IMR-90 (cell line): ENCODE data around the gene MSI2. TPM values are rescaled to one million over a fixed set of nuclear protein-coding genes. Genes with fewer than 3 reads are reported as not detected.

ENCODE experiments used
- ATAC-seq: fragments of 200-7000 bp; cut with Tn5 transposase; 2 replicates; pipeline ENCODE4 v1.9.1; 2020; ENCODE audit warnings: low read depth, mild to moderate bottlenecking, moderate library complexity
- BruUV-seq: library from RNA; stranded (reverse); fragments of 400-500 nt; replicated peaks from 2 replicates; lab custom pipeline; 2021; lab: Mats Ljungman, UMichigan
- CTCF ChIA-PET: fragments of 300-600 bp; formaldehyde crosslinking; extraction: SDS; loops from one replicate; lab custom pipeline; 2021; ENCODE audit warnings: antibody characterized with exemption; lab: Yijun Ruan, JAX
- POLR2A ChIA-PET: fragments of 300-600 bp; sonication (Branson Sonifier 250); formaldehyde crosslinking; loops from one replicate; lab custom pipeline; 2022; ENCODE audit warnings: antibody characterized with exemption; ENCODE audit not compliant: unreplicated experiment; lab: Charles Lee
- DNase-seq: peaks from one replicate; pipeline ENCODE4 v3.0.0; 2013
- H2AFZ ChIP-seq: replicated peaks from 2 replicates; pipeline ENCODE3; 2013; ENCODE audit warnings: low read length, mild to moderate bottlenecking; ENCODE audit not compliant: poor library complexity
- H2AK5ac ChIP-seq: 2 replicates; pipeline ENCODE4 v1.6.1; 2013; ENCODE audit warnings: low read depth, low read length, inconsistent platforms
- H2AK9ac ChIP-seq: replicated peaks from 2 replicates; pipeline ENCODE3; 2013; ENCODE audit warnings: mild to moderate bottlenecking, low read depth, low read length, moderate library complexity; ENCODE audit not compliant: poor library complexity
- H2BK120ac ChIP-seq: 2 replicates; pipeline ENCODE4 v1.6.1; 2013; ENCODE audit warnings: low read depth, low read length, inconsistent platforms
- H2BK15ac ChIP-seq: 3 replicates; pipeline ENCODE4 v1.6.1; 2013; ENCODE audit warnings: low read depth, low read length, inconsistent platforms
- H2BK20ac ChIP-seq: 2 replicates; pipeline ENCODE4 v1.6.1; 2013; ENCODE audit warnings: low read depth, mild to moderate bottlenecking, inconsistent platforms, low read length, moderate library complexity
- H2BK5ac ChIP-seq: 2 replicates; pipeline ENCODE4 v1.6.1; 2013; ENCODE audit warnings: mild to moderate bottlenecking, low read depth, low read length, inconsistent platforms; ENCODE audit not compliant: poor library complexity, severe bottlenecking
- H3K14ac ChIP-seq: replicated peaks from 2 replicates; pipeline ENCODE4 v1.6.1; 2013; ENCODE audit warnings: low read depth, low read length, inconsistent platforms
- H3K18ac ChIP-seq: 2 replicates; pipeline ENCODE4 v1.6.1; 2013; ENCODE audit warnings: low read depth, low read length, control low read depth
- H3K23ac ChIP-seq: 2 replicates; pipeline ENCODE4 v1.6.1; 2013; ENCODE audit warnings: low read depth, low read length, inconsistent platforms
- H3K27ac ChIP-seq: 2 replicates; pipeline ENCODE4 v1.5.1; 2013; ENCODE audit warnings: mild to moderate bottlenecking, control low read depth, low read length; ENCODE audit not compliant: insufficient read depth
- H3K27me3 ChIP-seq: 2 replicates; pipeline ENCODE4 v1.6.1; 2013; ENCODE audit warnings: low read length; ENCODE audit not compliant: control insufficient read depth, insufficient read depth
- H3K36me3 ChIP-seq: 2 replicates; pipeline ENCODE4 v1.6.1; 2013; ENCODE audit warnings: low read length, mixed read lengths; ENCODE audit not compliant: control insufficient read depth, insufficient read depth
- H3K4ac ChIP-seq: 2 replicates; pipeline ENCODE4 v1.6.1; 2013; ENCODE audit warnings: low read depth, low read length, inconsistent platforms
- H3K4me1 ChIP-seq: 2 replicates; pipeline ENCODE4 v1.6.1; 2013; ENCODE audit warnings: low read length, mixed read lengths; ENCODE audit not compliant: control insufficient read depth, insufficient read depth
- H3K4me2 ChIP-seq: 2 replicates; pipeline ENCODE4 v1.6.1; 2013; ENCODE audit warnings: low read depth, mild to moderate bottlenecking, control low read depth, low read length, moderate library complexity
- H3K4me3 ChIP-seq: 2 replicates; pipeline ENCODE4 v1.5.1; 2013; ENCODE audit warnings: low read depth, mild to moderate bottlenecking, control low read depth, low read length, moderate library complexity; ENCODE audit not compliant: insufficient read depth
- H3K56ac ChIP-seq: 2 replicates; pipeline ENCODE4 v1.6.1; 2013; ENCODE audit warnings: low read length, inconsistent platforms; ENCODE audit not compliant: insufficient read depth; ENCODE audit errors: extremely low read depth
- H3K79me1 ChIP-seq, 2 experiments: 2 replicates each; pipeline ENCODE4 v1.6.1; 2013; ENCODE audit warnings: low read length in 2 of 2, inconsistent platforms in 1 of 2, low read depth in 1 of 2
- H3K9ac ChIP-seq: 2 replicates; pipeline ENCODE4 v1.6.1; 2013; ENCODE audit warnings: low read depth, low read length, control low read depth
- H3K9me1 ChIP-seq: 2 replicates; pipeline ENCODE4 v1.6.1; 2013; ENCODE audit warnings: low read length, inconsistent platforms; ENCODE audit not compliant: insufficient read depth
- H3K9me3 ChIP-seq: 2 replicates; pipeline ENCODE4 v1.6.1; 2013; ENCODE audit warnings: low read length; ENCODE audit not compliant: control insufficient read depth, insufficient read depth
- H4K20me1 ChIP-seq: 2 replicates; pipeline ENCODE4 v1.6.1; 2013; ENCODE audit warnings: low read length, inconsistent platforms; ENCODE audit not compliant: insufficient read depth
- H4K5ac ChIP-seq: 2 replicates; pipeline ENCODE4 v1.6.1; 2013; ENCODE audit warnings: mild to moderate bottlenecking, low read depth, low read length, control low read depth
- H4K8ac ChIP-seq, 2 experiments: 2 replicates each; pipeline ENCODE4 v1.6.1; 2013; ENCODE audit warnings: low read depth in 2 of 2, low read length in 2 of 2, control low read depth in 1 of 2, inconsistent platforms in 1 of 2
- H4K91ac ChIP-seq: 2 replicates; pipeline ENCODE4 v1.6.1; 2013; ENCODE audit warnings: low read depth, low read length, inconsistent platforms; ENCODE audit not compliant: insufficient read depth
- CEBPB ChIP-seq: IDR thresholded peaks from 2 replicates; pipeline ENCODE4 v1.6.1; 2012; ENCODE audit warnings: low read depth, low read length, improper control_type of control experiment
- MAFK ChIP-seq: IDR thresholded peaks from 2 replicates; pipeline ENCODE4 v1.6.1; 2012; ENCODE audit warnings: low read depth, low read length, improper control_type of control experiment
- MAZ ChIP-seq: IDR thresholded peaks from 2 replicates; pipeline ENCODE4 v1.6.1; 2012; ENCODE audit warnings: low read depth, mild to moderate bottlenecking, low read length, improper control_type of control experiment, moderate library complexity, borderline replicate concordance
- NFE2L2 ChIP-seq: fragments of 150-350 bp; IDR thresholded peaks from 2 replicates; pipeline ENCODE4 v1.6.1; 2016; ENCODE audit warnings: low read depth, mild to moderate bottlenecking, low read length
- POLR2A ChIP-seq: IDR thresholded peaks from 2 replicates; pipeline ENCODE4 v1.6.1; 2012; ENCODE audit warnings: mild to moderate bottlenecking, low read depth, low read length
- RAD21 ChIP-seq: IDR thresholded peaks from 2 replicates; pipeline ENCODE4 v1.6.1; 2012; ENCODE audit warnings: low read length, improper control_type of control experiment
- RCOR1 ChIP-seq: IDR thresholded peaks from 2 replicates; pipeline ENCODE4 v1.6.1; 2012; ENCODE audit warnings: mild to moderate bottlenecking, low read length, improper control_type of control experiment; ENCODE audit not compliant: insufficient replicate concordance
- RFX5 ChIP-seq: IDR thresholded peaks from 2 replicates; pipeline ENCODE4 v1.8.0; 2012; ENCODE audit warnings: low read depth, mild to moderate bottlenecking, low read length, moderate library complexity
- SMC3 ChIP-seq: fragments of 150-350 bp; IDR thresholded peaks from 2 replicates; pipeline ENCODE4 v1.6.1; 2016; ENCODE audit warnings: low read depth, mild to moderate bottlenecking, antibody characterized with exemption, low read length, moderate library complexity
- whole genome bisulfite sequencing, 2 experiments: methylation state at CpG; one replicate each; pipeline versions ENCODE4 v1.1.5 to v1.1.7; 2013; ENCODE audit warnings: missing lambda C conversion rate in 2 of 2; ENCODE audit not compliant: insufficient read length in 1 of 2; ENCODE audit errors: extremely low coverage in 2 of 2; 5-methylcytosine and 5-hydroxymethylcytosine counted together
- dilution Hi-C: fragments of 300-500 bp; cut with HindIII; formaldehyde crosslinking; loops from one replicate; pipeline ENCODE4 v1.14.3; 2018; ENCODE audit warnings: low sequenced_read_pairs; ENCODE audit not compliant: unreplicated experiment
- in situ Hi-C: fragments of 300-500 bp; cut with MboI; formaldehyde crosslinking; loops from 3 replicates; pipeline ENCODE4 v1.14.3; 2019; ENCODE audit warnings: low sequenced_read_pairs, inconsistent platforms, mixed read lengths
- intact Hi-C: fragments of 100-400 bp; cut with micrococcal nuclease; formaldehyde crosslinking; loops from 2 replicates; pipeline ENCODE4 v1.10.0; 2022
- polyA plus RNA-seq, 3 experiments: library from polyadenylated mRNA; depleted of rRNA; stranded (reverse); fragments of >200 nt; gene quantifications; 2 replicates each; pipeline ENCODE4 v1.2.3, GENCODE V29; 2012; ENCODE audit warnings: low replicate concordance in 1 of 3
- total RNA-seq: library from RNA; depleted of rRNA; stranded (reverse); fragments of >200 nt; gene quantifications from 2 replicates; pipeline ENCODE4 v1.2.3, GENCODE V29; 2012
- TF ChIP-seq, protein P1 (sequence below): fragments of 150-350 bp; IDR thresholded peaks from 2 replicates; pipeline ENCODE4 v1.6.1; 2016; ENCODE audit warnings: low read depth, mild to moderate bottlenecking, low read length, moderate library complexity, borderline replicate concordance
- TF ChIP-seq, protein P2 (sequence below): fragments of 150-350 bp; IDR thresholded peaks from 2 replicates; pipeline ENCODE4 v1.6.1; 2017; ENCODE audit warnings: mild to moderate bottlenecking, antibody characterized with exemption, low read length, low read depth

MSI2 gene
- total and polyA plus RNA-seq, 2 of the 4 experiments (the other 2 are of a cell fraction): 13.0 to 16.0 TPM

DNA sequence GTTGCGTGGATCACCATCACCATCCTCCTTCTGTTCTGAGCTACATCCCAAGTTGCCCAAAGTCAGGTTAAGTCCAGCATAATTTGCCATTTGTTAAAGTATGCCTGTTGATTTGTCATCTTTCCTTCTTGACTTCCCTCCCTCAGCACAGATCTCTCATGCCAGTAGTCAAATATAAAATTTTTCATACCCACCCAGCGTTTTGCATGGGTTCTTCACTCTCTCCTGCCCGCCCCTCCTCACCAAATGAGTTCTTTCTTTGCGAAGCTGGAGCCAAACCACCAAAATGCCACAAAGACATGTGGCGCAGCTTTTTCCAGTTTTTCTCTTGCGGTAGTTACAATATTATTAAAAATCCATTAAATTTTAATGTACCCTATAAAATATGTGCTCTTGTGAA is 167.2 kb downstream of the MSI2 start:
- Histone ChIP-seq H2BK5ac (no peak overlapping the region), H3K56ac (no peak overlapping the region), H3K27me3 (no peaks in the 10 kb centered on the region), H3K4me1 (peaks cover 7% of the 10 kb centered on the region), H3K18ac (no peak overlapping the region), H2AFZ (no peak overlapping the region), H3K79me1 (peaks cover 5 to 7% of the 10 kb centered on the region in 2 experiments; a peak in 1 of 4 replicates), H3K9ac (no peak overlapping the region), H2AK9ac (no peak overlapping the region), H3K14ac (no peak overlapping the region), H4K8ac (no peak overlapping the region), H3K4ac (no peak overlapping the region), H3K23ac (no peak overlapping the region), H4K20me1 (no peaks in the 10 kb centered on the region; the same call in 1 of the 2 replicates), H3K4me3 (no peak overlapping the region), H4K5ac (no peak overlapping the region), H2AK5ac (no peak overlapping the region), H3K9me3 (no peaks in the 10 kb centered on the region), H2BK20ac (no peak overlapping the region; the same call in 1 of the 2 replicates), H3K27ac (no peak overlapping the region), H3K9me1 (peaks cover 13% of the 10 kb centered on the region; the same call in 1 of the 2 replicates), H4K91ac (no peak overlapping the region), H2BK120ac (no peak overlapping the region), H3K4me2 (no peak overlapping the region), H3K36me3 (no peaks in the 10 kb centered on the region), H2BK15ac (no peak overlapping the region)
- no peak for DNase-seq
- CTCF ChIA-PET: no interaction called here
- in situ Hi-C loops: no loop called here
- intact Hi-C loops: no loop called here
- WGBS, 2 experiments: no CpG with 5 or more reads among the region's 6 CpGs
- POLR2A ChIA-PET: no interaction called here
- BruUV-seq: no TSS peak
- TF ChIP-seq RFX5: no peak
- TF ChIP-seq SMC3: no peak
- TF ChIP-seq MAZ: no peak
- TF ChIP-seq MAFK: no peak
- TF ChIP-seq, protein P1, sequence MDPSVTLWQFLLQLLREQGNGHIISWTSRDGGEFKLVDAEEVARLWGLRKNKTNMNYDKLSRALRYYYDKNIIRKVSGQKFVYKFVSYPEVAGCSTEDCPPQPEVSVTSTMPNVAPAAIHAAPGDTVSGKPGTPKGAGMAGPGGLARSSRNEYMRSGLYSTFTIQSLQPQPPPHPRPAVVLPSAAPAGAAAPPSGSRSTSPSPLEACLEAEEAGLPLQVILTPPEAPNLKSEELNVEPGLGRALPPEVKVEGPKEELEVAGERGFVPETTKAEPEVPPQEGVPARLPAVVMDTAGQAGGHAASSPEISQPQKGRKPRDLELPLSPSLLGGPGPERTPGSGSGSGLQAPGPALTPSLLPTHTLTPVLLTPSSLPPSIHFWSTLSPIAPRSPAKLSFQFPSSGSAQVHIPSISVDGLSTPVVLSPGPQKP: no peak
- no peak for TF ChIP-seq CEBPB
- no peak for TF ChIP-seq RAD21
- TF ChIP-seq, protein P2, sequence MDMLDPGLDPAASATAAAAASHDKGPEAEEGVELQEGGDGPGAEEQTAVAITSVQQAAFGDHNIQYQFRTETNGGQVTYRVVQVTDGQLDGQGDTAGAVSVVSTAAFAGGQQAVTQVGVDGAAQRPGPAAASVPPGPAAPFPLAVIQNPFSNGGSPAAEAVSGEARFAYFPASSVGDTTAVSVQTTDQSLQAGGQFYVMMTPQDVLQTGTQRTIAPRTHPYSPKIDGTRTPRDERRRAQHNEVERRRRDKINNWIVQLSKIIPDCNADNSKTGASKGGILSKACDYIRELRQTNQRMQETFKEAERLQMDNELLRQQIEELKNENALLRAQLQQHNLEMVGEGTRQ: no peak
- TF ChIP-seq NFE2L2: no peak
- no peak for TF ChIP-seq RCOR1
- TF ChIP-seq POLR2A: no peak
- dilution Hi-C loops: no loop called here
- no peak for ATAC-seq
